ENCODE data around the gene CFAP46. TPM values are rescaled to one million over a fixed set of nuclear protein-coding genes. Genes with fewer than 3 reads are reported as not detected.

The CFAP46 gene
- total and polyA plus RNA-seq, 9 of the 15 experiments (the other 6 are each of a cell fraction or from before 2014, with no cell fraction given): not detected

DNA sequence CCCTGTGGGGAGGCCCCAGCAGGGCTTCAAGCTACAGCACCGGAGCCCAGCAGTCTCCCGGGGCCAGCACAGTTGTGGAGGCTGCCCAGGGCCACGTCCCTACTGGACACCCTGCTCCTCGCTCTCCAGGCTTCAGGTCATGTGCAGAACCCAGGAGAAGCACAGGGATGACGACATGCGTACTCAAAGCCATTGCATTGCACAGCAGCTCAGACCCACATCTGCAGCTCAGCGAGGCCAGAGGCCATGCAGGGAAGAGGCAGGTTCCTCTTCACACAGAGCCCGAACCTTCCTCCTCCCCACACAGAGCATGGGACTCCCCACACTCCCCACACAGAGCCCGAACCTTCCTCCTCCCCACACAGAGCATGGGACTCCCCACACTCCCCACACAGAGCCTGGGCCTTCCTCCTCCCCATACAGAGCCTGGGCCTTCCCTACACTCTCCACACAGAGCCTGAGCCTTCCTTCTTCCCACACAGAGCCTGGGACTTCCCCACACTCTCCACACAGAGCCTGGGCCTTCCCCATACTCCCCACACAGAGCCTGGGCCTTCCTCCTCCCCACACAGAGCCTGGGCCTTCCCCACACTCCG, 12.3 kb downstream of the CFAP46 start (continued):
- TF ChIP-seq, protein P1, sequence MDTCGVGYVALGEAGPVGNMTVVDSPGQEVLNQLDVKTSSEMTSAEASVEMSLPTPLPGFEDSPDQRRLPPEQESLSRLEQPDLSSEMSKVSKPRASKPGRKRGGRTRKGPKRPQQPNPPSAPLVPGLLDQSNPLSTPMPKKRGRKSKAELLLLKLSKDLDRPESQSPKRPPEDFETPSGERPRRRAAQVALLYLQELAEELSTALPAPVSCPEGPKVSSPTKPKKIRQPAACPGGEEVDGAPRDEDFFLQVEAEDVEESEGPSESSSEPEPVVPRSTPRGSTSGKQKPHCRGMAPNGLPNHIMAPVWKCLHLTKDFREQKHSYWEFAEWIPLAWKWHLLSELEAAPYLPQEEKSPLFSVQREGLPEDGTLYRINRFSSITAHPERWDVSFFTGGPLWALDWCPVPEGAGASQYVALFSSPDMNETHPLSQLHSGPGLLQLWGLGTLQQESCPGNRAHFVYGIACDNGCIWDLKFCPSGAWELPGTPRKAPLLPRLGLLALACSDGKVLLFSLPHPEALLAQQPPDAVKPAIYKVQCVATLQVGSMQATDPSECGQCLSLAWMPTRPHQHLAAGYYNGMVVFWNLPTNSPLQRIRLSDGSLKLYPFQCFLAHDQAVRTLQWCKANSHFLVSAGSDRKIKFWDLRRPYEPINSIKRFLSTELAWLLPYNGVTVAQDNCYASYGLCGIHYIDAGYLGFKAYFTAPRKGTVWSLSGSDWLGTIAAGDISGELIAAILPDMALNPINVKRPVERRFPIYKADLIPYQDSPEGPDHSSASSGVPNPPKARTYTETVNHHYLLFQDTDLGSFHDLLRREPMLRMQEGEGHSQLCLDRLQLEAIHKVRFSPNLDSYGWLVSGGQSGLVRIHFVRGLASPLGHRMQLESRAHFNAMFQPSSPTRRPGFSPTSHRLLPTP (IDR thresholded peaks at IDR 0.05; ENCODE audit: borderline replicate concordance, extremely low read depth, insufficient read length): no peak

DNA sequence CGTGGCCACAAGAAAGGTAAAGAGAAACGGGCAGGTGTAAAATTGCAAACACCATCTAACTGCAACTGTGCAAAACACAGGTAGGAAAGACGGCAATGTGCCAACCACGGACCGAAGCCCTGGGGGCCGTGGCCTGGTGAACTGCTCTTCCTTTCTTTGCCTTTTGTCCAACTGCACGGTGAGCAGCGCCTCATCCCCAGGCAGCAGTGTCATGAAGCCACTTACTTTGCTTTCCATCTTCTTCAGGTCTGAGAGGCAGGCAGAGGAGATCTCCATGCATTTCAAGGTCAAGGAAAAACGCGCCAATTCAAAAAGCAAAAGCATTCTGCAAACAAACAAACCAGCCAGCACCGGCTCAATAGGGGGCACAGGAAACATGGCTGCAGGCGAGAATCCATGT, 12.9 kb downstream of the CFAP46 start:
- ATAC-seq: no peak
- H3K36me3 ChIP-seq (ENCODE audit: control insufficient read depth, insufficient read depth, low read length): no peaks in the 10 kb centered on the region
- H3K9me1 ChIP-seq (ENCODE audit: control insufficient read depth, insufficient read depth, low read length): no peaks in the 10 kb centered on the region
- H3K27ac ChIP-seq (ENCODE audit: extremely low read depth, low read depth, low read length): no peak overlapping the region
- FAIRE-seq: no peak
- no peak overlapping the region for H3K4me2 ChIP-seq (ENCODE audit: insufficient read depth, low read length)
- in situ Hi-C loops (cut with MboI): no loop called here
- CTCF ChIA-PET (ENCODE audit: low intra/inter-chr PET ratio): no interaction called here
- no peak overlapping the region for H2AFZ ChIP-seq (ENCODE audit: low read depth, low read length)
- intact Hi-C loops (cut with micrococcal nuclease): no loop called here
- DNase-seq (ENCODE audit: extremely low read depth in 1 of 4, low spot score in 3 of 4): no peak
- H3K79me2 ChIP-seq (ENCODE audit: control insufficient read depth, insufficient read depth, low read length): no peaks in the 10 kb centered on the region
- no peak overlapping the region for H3K4me3 ChIP-seq
- no peaks in the 10 kb centered on the region; the same call in 1 of the 2 replicates for H4K20me1 ChIP-seq (replicated peaks; ENCODE audit: control insufficient read depth, insufficient read depth, low read length)
- POLR2A ChIA-PET: no interaction called here
- WGBS (ENCODE audit: insufficient coverage, low coverage, missing lambda C conversion rate): 9% methylated on average over 10 of the region's 12 CpGs
- no peaks in the 10 kb centered on the region for H3K9me3 ChIP-seq (replicated peaks; ENCODE audit: control insufficient read depth, insufficient read depth, low read depth, low read length)
- no peaks in the 10 kb centered on the region for H3K4me1 ChIP-seq (replicated peaks in 1 of 2; ENCODE audit: control insufficient read depth in 2 of 2, insufficient read depth in 2 of 2, low read length in 2 of 2)
- BruUV-seq (replicated peaks): no TSS peak
- no peak overlapping the region for H3K9ac ChIP-seq (ENCODE audit: insufficient read depth in 1 of 2, low read depth in 2 of 2, low read length in 2 of 2)
- peaks cover 7 to 61% of the 10 kb centered on the region in 2 experiments; a peak in 4 of 5 replicates for H3K27me3 ChIP-seq (ENCODE audit: control insufficient read depth in 2 of 2, insufficient read depth in 2 of 2, low read length in 2 of 2)
- TF ChIP-seq, protein P2, sequence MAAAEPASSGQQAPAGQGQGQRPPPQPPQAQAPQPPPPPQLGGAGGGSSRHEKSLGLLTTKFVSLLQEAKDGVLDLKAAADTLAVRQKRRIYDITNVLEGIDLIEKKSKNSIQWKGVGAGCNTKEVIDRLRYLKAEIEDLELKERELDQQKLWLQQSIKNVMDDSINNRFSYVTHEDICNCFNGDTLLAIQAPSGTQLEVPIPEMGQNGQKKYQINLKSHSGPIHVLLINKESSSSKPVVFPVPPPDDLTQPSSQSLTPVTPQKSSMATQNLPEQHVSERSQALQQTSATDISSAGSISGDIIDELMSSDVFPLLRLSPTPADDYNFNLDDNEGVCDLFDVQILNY (CRISPR knock-in tag; IDR thresholded peaks at IDR 0.05): no peak
- TF ChIP-seq, protein P3, sequence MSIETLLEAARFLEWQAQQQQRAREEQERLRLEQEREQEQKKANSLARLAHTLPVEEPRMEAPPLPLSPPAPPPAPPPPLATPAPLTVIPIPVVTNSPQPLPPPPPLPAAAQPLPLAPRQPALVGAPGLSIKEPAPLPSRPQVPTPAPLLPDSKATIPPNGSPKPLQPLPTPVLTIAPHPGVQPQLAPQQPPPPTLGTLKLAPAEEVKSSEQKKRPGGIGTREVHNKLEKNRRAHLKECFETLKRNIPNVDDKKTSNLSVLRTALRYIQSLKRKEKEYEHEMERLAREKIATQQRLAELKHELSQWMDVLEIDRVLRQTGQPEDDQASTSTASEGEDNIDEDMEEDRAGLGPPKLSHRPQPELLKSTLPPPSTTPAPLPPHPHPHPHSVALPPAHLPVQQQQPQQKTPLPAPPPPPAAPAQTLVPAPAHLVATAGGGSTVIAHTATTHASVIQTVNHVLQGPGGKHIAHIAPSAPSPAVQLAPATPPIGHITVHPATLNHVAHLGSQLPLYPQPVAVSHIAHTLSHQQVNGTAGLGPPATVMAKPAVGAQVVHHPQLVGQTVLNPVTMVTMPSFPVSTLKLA (conservative IDR thresholded peaks at IDR 0.05): no peak
- no peak for TF ChIP-seq TARDBP (IDR thresholded peaks at IDR 0.05)
- no peak for TF ChIP-seq ZNF197 (CRISPR knock-in tag; IDR thresholded peaks at IDR 0.05; ENCODE audit: low read depth)
- no peak for TF ChIP-seq ZNF785 (CRISPR knock-in tag; IDR thresholded peaks at IDR 0.05)
- no peak for TF ChIP-seq TOE1 (IDR thresholded peaks at IDR 0.05; ENCODE audit: borderline replicate concordance)
- TF ChIP-seq TOE1 (CRISPR knock-in tag; IDR thresholded peaks at IDR 0.05; ENCODE audit: borderline replicate concordance, low read depth): no peak
- no peak for TF ChIP-seq HLTF (IDR thresholded peaks at IDR 0.05)
- no peak for TF ChIP-seq ZNF23 (CRISPR knock-in tag; IDR thresholded peaks at IDR 0.05)
